Measurements from ENCODE around the gene LRRC8C.

DNA sequence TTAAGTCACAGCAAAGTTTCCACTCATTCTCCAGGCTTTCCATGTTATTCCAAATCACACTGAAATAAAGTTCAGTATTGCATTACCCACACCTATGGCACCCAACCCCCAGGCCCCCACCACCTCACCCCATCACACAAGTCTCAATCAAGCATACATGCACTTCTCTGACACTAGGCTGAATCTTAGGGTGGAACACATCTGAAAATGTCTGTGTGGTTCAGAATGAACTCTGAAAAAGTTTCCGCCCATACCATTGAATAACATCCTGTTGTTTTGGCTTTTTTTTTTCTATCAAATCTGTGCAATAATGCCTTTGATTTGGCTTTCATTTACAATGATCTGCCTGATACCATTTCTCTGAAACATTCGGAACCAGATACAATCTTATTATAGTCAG, 25.8 kb upstream of the LRRC8C start:
- TF ChIP-seq POLR2AphosphoS5 (IDR thresholded peaks at IDR 0.05; ENCODE audit: low read depth, low read length) (no peak), POLR2A (IDR thresholded peaks at IDR 0.05; ENCODE audit: low read depth, low read length) (no peak), POU2F2 (IDR thresholded peaks at IDR 0.05; ENCODE audit: low read depth, low read length) (no peak), TAF1 (IDR thresholded peaks at IDR 0.05; ENCODE audit: low read depth, low read length) (no peak), SPI1 (IDR thresholded peaks at IDR 0.05; ENCODE audit: low read depth, low read length) (no peak)

Data from GM12891 (cell line).